ENCODE measurements around the gene MEGF11. TPM values are rescaled to one million over a fixed set of nuclear protein-coding genes. Genes with fewer than 3 reads are reported as not detected.
A peak's percentile ranks its signal among the peaks of the same experiment; 100 is the strongest.

The MEGF11 gene
- polyA plus RNA-seq, 1 of the 3 experiments (the other 2 are of a cell fraction), result not detected

DNA sequence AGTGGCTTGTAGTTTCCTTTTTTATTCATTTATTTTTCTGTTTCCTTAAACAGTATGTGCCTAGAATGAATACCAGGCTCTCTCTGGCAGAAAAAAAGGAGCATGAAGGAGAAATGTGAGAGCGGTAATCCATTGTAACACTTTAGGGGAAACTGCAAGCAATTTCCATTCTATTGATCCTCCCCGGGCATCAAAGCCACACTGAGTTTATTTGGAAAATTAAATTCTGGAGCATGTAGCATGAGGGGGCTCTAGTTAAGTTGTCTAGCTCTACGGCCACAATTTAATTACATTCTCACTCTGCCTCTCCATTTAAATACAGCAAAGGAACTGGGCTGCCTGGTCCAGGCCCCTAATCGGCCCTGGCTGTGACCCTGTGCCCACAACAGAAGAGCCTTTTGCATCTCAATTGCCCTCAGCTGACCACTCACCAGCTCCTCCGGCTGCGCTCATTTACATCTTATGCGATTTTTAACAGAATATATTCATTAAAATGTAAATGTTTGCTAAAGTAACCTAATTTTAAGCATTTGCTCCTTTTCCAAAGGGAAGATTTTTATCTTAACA, 72.9 kb downstream of the MEGF11 start:
- H3K4me3 ChIP-seq (ENCODE audit: low read depth in 2 of 2, low read length in 1 of 2), result no peak overlapping the region
- no peaks in the 10 kb centered on the region for H3K9me3 ChIP-seq
- peak overlapping the region in 1 of 2 experiments; percentile 7; a peak in 1 of 4 replicates for H3K27ac ChIP-seq (ENCODE audit: low read depth in 2 of 2, low read length in 1 of 2)
- peaks cover 29% of the 10 kb centered on the region for H3K27me3 ChIP-seq (ENCODE audit: insufficient read depth)
- no peak for TF ChIP-seq FOXM1 (IDR thresholded peaks at IDR 0.05; ENCODE audit: low read depth)
- TF ChIP-seq, protein P1, sequence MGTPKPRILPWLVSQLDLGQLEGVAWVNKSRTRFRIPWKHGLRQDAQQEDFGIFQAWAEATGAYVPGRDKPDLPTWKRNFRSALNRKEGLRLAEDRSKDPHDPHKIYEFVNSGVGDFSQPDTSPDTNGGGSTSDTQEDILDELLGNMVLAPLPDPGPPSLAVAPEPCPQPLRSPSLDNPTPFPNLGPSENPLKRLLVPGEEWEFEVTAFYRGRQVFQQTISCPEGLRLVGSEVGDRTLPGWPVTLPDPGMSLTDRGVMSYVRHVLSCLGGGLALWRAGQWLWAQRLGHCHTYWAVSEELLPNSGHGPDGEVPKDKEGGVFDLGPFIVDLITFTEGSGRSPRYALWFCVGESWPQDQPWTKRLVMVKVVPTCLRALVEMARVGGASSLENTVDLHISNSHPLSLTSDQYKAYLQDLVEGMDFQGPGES (IDR thresholded peaks at IDR 0.05; ENCODE audit: low read depth, low read length), result no peak
- TF ChIP-seq, protein P2, sequence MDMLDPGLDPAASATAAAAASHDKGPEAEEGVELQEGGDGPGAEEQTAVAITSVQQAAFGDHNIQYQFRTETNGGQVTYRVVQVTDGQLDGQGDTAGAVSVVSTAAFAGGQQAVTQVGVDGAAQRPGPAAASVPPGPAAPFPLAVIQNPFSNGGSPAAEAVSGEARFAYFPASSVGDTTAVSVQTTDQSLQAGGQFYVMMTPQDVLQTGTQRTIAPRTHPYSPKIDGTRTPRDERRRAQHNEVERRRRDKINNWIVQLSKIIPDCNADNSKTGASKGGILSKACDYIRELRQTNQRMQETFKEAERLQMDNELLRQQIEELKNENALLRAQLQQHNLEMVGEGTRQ (IDR thresholded peaks at IDR 0.05; ENCODE audit: borderline replicate concordance, low read depth, low read length), result no peak
- TF ChIP-seq, protein P3, sequence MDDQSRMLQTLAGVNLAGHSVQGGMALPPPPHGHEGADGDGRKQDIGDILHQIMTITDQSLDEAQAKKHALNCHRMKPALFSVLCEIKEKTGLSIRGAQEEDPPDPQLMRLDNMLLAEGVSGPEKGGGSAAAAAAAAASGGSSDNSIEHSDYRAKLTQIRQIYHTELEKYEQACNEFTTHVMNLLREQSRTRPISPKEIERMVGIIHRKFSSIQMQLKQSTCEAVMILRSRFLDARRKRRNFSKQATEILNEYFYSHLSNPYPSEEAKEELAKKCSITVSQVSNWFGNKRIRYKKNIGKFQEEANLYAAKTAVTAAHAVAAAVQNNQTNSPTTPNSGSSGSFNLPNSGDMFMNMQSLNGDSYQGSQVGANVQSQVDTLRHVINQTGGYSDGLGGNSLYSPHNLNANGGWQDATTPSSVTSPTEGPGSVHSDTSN (IDR thresholded peaks at IDR 0.05), result no peak
- TF ChIP-seq, protein P4, sequence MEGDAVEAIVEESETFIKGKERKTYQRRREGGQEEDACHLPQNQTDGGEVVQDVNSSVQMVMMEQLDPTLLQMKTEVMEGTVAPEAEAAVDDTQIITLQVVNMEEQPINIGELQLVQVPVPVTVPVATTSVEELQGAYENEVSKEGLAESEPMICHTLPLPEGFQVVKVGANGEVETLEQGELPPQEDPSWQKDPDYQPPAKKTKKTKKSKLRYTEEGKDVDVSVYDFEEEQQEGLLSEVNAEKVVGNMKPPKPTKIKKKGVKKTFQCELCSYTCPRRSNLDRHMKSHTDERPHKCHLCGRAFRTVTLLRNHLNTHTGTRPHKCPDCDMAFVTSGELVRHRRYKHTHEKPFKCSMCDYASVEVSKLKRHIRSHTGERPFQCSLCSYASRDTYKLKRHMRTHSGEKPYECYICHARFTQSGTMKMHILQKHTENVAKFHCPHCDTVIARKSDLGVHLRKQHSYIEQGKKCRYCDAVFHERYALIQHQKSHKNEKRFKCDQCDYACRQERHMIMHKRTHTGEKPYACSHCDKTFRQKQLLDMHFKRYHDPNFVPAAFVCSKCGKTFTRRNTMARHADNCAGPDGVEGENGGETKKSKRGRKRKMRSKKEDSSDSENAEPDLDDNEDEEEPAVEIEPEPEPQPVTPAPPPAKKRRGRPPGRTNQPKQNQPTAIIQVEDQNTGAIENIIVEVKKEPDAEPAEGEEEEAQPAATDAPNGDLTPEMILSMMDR (IDR thresholded peaks at IDR 0.05), result no peak
- no peak for TF ChIP-seq EP300 (IDR thresholded peaks at IDR 0.05; ENCODE audit: borderline replicate concordance in 1 of 2, low read depth in 1 of 2, low read length in 1 of 2)
- TF ChIP-seq FOXJ3 (CRISPR knock-in tag; IDR thresholded peaks at IDR 0.05), result no peak
- TF ChIP-seq, protein P5, sequence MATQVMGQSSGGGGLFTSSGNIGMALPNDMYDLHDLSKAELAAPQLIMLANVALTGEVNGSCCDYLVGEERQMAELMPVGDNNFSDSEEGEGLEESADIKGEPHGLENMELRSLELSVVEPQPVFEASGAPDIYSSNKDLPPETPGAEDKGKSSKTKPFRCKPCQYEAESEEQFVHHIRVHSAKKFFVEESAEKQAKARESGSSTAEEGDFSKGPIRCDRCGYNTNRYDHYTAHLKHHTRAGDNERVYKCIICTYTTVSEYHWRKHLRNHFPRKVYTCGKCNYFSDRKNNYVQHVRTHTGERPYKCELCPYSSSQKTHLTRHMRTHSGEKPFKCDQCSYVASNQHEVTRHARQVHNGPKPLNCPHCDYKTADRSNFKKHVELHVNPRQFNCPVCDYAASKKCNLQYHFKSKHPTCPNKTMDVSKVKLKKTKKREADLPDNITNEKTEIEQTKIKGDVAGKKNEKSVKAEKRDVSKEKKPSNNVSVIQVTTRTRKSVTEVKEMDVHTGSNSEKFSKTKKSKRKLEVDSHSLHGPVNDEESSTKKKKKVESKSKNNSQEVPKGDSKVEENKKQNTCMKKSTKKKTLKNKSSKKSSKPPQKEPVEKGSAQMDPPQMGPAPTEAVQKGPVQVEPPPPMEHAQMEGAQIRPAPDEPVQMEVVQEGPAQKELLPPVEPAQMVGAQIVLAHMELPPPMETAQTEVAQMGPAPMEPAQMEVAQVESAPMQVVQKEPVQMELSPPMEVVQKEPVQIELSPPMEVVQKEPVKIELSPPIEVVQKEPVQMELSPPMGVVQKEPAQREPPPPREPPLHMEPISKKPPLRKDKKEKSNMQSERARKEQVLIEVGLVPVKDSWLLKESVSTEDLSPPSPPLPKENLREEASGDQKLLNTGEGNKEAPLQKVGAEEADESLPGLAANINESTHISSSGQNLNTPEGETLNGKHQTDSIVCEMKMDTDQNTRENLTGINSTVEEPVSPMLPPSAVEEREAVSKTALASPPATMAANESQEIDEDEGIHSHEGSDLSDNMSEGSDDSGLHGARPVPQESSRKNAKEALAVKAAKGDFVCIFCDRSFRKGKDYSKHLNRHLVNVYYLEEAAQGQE (IDR thresholded peaks at IDR 0.05; ENCODE audit: low read depth, low read length), result no peak
- no peaks in the 10 kb centered on the region for H3K9me2 ChIP-seq
- CTCF ChIA-PET, result interaction anchor here (1.1 kb wide), 1 partner anchor 10 kb away, joined by 3 read pairs; no protein-coding TSS in a partner anchor
- POLR2A ChIA-PET, result no interaction called here
- no peaks in the 10 kb centered on the region for H3F3A ChIP-seq (replicated peaks; ENCODE audit: insufficient read depth)
- H2AFZ ChIP-seq (ENCODE audit: low read depth), result no peak overlapping the region
- no peaks in the 10 kb centered on the region for H3K79me2 ChIP-seq (ENCODE audit: insufficient read depth)
- H3K36me3 ChIP-seq (replicated peaks in 1 of 2; ENCODE audit: control insufficient read depth in 1 of 2, insufficient read depth in 2 of 2, low read length in 1 of 2), result no peaks in the 10 kb centered on the region
- H3K4me1 ChIP-seq (ENCODE audit: control insufficient read depth in 1 of 2, insufficient read depth in 2 of 2, low read depth in 1 of 2, low read length in 1 of 2), result peaks cover 0 to 37% of the 10 kb centered on the region in 2 experiments; a peak in 1 of 4 replicates
- no peak overlapping the region for H3K9ac ChIP-seq
- H4K20me1 ChIP-seq (ENCODE audit: insufficient read depth), result no peaks in the 10 kb centered on the region
- no peak overlapping the region for H3K4me2 ChIP-seq
- DNase-seq, result no peak
- WGBS (ENCODE audit: low lambda C conversion rate), result 69% methylated on average over 7 of the region's 7 CpGs
